ENCODE results near the gene RPL11.

DNA sequence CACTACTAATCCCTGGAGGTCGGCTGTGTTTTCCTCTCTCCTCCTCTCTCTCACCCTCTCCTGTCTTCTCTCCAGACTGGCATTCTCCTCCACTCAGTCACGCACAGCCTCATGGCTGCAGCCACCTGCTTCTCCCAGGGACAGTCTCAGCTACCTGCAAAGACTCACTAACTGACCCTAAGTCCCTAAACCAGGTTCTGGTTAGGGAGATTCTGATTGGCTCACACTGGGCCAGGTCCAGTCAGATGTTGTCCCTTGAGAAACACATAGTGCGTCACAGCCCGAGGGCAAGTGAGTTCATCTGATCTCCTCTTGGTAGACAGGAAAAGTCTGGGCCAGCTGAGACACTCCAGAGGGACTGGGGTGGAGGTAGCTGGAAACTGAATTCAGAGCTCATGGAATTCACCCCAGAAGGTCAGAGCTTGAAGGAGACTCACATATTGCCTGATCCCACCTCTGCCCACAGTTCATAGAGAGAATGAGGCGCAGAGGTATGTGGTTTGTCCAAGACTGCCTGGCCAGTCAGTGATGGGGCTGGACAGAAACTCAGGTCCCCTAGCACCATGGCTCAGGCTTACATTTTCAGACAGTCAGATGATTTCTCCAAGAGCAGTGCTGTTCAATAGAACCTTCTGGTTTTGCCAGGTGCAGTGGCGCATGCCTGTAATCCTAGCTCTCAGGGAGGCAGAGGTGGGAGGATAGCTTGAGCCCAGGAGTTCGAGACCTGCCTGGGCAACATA lies 40.4 kb upstream of the RPL11 start:
- TF ChIP-seq, protein P1, sequence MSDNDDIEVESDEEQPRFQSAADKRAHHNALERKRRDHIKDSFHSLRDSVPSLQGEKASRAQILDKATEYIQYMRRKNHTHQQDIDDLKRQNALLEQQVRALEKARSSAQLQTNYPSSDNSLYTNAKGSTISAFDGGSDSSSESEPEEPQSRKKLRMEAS (IDR thresholded peaks at IDR 0.05), result no peak
- TF ChIP-seq REST (IDR thresholded peaks at IDR 0.05) (peak; percentile 20), CTCF (IDR thresholded peaks at IDR 0.05; ENCODE audit: low read depth, low read length, missing input control) (no peak), HNF4G (IDR thresholded peaks at IDR 0.05) (no peak)
